Activated CD8-positive, alpha-beta memory T cell treated with anti-CD3 and anti-CD28 coated beads, Interleukin-2, amount 50 U/mL, for 48 hours (primary cell): ENCODE results near the gene MKX.

Experiments used
- DNase-seq: peaks from one replicate; pipeline ENCODE4 v3.0.0-alpha.2; 2020

The MKX gene

DNA sequence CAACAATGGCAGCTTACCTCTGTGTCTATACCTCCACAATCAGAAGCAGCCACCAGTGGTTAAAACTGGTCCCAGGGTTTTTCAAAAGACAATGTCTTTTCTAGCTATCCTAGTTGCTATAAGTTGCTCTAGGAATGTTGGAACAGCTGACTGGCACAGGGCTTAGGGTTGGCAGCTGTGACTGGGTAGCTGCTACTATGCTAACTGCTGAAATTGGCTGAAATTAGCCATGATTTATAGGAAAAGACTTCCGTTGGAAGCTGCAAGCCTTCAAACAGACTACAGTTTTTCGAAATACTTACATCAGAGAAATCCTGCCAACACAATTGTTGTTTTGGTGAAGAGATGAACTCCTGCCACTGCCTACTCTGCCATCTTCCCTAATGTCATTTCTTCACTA, 102.3 kb downstream of the MKX start:
- DNase-seq: no peak

DNA sequence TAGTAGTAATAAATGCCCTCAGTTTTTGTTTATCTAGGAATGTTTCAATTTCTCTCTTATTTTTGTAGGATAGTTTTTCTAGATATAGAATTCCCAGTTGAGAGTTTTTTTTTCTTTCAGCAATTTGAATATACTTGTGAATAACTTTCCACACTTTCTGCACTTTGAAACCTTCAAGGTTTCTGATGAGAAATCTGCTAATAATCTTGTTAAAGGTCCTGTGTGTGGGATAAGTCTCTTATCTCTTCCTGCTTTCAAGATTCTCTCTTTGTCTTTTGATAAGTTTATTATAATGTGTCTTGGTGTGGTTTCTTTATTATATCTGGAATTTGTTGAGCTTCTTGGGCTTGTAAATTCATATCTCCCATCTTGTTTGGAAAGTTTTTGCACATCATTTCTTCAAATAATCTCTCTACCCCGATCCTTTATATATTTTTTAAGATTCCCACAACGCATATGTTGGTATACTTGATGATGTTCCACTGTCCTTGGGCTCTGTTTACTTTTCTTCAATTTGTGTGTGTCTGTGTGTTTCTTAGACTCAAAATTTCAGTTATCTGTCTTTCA, 103.5 kb downstream of the MKX start:
- DNase-seq: no peak

DNA sequence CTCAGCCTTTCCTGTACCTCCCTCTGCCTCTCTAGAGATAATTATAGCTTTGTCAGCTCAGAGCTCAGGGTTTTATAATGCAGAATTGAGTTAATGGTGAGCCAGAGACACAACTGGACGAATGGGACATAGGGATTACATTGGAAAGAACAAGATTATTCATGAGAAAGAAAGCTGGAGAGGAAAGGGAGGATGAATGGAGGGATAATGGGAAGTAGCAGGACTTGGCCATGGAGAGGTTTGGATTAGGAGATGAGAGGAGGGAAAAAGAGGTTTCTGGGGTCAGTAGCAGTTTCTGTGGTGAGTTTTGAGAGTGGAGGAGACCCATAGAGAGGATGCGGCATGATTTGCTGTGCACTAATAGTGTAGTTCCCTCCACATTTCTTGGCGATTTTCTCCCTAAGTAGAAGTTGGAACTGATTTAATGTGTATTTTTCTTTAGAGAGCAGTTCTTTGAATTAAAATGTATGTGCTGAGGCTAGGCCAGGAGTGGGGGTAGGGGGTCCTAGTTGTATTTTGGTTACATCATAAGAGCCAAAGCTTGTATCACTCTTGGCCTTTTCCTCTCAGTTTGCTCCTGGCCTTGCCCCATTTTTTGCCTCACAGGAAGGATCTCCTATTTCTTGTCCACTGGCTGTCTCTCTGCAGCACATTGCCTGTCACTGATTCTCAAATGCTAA, 107.4 kb downstream of the MKX start:
- no peak for DNase-seq

DNA sequence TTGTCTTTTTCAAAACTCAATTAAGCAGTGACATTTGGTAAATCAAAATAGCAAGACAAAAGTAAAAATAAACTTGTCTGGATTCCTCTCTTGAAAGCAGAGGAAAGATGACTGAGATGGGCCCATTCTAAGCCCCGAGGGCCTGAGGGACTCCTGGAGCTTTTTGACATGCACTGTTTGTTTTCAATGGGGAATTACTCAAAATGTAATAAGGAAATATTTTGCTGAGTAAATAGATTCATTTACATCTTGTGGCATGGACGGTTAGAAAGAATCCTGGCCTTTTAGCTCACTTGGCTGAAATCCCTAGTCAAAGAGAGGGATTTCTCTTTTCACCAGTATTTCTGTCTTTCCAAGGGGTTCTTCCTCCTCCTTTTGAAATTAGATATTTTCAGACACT, 108.0 kb downstream of the MKX start:
- DNase-seq: no peak

DNA sequence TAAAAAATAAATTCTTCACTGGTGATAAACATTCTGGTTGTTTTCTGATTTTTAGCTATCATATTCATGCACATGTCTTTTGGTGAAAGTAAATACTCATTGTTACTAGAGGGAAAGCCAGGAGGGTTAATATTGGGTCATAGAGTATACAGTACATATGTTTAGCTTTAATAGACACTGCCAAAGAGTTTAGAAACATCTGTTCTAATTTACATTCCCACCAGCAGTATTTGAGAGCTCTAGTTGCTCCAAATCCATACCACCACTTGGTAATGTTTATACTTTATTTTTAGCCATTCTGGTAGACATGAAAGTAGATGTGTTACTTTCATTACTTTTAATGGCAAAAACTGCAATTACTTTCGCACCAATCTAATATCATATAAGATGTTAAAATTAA, 108.8 kb downstream of the MKX start:
- DNase-seq: no peak

DNA sequence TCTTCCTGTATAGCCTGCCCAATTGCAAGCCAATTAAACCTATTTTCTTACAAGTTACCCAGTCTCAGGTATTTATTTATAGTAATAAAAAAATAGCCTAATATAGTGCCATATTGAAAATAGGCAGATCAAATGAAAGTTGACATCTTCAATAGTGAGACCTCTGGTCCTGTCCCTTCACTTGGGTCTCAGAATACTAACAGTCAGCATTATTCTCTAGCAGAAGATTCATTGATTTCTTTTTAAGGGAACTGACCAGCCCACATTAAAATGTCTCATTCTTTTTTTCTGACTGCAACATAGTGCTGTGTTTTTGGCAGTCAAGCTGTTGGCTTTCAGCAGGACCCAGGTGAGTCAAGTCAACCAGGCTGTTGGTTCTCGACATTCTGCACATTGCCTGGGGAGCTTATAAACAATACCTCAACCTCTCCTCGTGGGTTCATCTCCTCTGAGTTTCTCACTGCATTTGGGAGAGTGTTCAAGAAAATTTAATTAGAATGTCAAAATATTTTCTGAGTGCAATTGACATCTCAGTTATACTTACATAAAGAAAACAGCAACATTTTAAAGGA, 109.8 kb downstream of the MKX start:
- no peak for DNase-seq

DNA sequence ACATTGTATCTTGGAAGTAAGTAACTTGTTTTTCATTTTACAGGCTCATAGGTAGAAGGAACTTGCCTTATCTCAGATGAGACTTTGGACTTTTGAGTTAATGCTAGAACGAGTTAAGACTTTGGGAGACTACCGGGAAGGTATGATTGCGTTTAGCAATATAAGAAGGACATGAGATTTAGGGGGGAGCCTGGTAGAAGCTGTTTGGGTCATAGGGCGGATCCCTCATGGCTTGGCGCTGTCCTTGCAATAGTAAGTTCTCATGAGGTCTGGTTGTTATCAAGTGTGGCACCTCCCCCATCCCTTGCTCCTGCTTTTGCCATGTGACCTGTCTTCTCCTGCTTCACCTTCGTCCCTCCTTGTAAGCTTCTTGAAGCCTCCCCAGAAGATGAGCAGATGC, 110.3 kb downstream of the MKX start:
- DNase-seq: no peak

DNA sequence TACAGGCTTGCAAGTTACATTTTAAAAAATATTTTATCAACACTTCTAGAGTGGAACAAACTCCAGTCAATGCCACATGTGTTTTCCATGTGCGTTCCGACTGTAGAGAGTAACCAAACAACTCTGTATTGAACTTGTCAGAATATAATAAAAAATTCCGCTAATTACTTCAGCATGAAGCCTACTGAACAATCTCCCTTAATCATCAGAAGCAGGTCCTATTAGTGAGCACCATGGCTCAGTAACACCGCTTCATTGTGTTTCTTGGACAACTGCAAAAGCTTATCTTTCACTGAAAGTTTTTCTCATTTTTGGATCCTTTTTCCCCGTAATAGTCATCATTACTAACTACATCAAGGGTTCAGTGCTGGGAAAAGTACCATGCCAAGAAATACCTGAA, 117.0 kb downstream of the MKX start:
- no peak for DNase-seq

DNA sequence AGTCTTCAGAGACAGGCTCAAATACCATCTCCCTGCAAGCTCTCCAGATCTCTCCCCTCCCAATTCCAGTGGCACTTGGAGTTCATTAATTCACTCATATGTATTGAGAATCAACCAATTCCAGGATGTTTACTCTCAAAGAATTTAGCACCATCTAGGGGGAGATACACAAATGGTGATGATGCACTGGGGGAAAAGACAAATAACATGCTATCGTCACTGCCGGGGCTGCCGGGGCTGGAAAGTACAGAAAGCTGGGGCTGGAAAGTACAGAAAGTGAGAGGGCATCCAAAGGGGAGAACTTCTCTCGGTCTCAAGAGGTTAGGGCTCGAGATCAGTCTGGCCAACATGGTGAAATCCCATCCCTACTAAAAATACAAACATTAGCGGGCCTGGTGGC, 118.7 kb downstream of the MKX start:
- DNase-seq: no peak

DNA sequence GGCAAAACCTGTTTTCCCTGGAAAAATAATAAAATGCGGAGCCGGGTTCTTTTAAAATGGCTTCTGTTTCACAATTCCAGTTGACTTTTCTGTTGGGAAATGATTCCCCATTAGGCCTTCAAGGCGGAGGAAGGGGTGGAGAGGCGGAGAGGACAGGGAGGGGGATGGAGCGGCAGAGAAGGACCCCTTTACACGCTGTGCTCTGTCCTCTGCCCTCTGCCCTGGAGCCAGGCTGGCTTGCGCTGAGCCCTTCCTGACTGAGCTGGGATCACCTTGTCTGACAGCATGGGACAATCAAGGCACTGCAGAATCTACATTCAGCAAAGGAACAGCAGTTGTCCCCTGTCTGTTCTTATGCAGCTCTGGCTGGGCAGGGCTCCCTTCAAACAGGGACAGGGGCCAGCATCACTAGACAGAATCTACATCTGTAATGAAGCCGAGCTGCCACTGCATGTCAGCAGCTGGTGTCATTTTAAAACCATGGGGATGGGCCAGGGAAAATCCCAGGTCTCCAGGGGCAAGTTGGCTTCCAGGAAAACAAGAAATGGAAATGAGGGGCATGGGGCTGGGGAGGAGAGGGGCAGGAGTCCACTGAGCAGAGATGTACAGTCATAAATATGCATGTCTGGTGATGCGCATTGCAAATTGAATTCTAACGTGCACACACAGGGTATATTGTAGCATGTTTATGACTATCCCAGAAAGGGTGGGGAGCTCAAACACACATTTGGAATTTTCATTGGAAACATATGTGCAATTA, 120.0 kb downstream of the MKX start:
- no peak for DNase-seq

DNA sequence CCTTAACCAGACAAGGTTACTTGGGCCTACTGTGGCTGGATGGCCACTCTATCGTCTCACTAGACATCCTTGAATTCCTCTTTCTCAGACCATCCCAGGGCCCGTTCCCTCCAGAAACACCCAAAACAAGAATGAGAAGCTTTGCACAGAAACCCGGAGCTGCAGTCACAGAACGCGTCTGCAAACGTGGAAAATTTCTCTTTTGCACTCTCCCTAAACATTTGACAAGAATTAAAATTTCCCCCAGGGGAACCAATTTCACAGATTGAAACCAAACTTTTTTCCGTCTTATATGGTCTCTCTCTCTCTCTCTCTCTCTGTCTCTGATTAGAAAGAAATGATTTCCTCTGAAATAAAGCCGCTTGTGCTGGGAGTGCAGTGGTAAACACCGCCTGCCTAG, 120.7 kb downstream of the MKX start:
- no peak for DNase-seq
